Aorta (tissue), 5 donors: ENCODE measurements around the gene DIP2B. TPM values are rescaled to one million over a fixed set of nuclear protein-coding genes. Genes with fewer than 3 reads are reported as not detected.
"Not testable (repeated sequence)": the region's sequence is repeated elsewhere in the genome, so short reads cannot be mapped to it uniquely, and the experiment has no call there.

Source experiments
- ATAC-seq: fragments of 200-7000 bp; cut with Tn5 transposase; one replicate; pipeline ENCODE4 v1.9.1; 2022; ENCODE audit warnings: moderate library complexity; ENCODE audit not compliant: low FRiP score
- DNase-seq, 2 donors: peaks; one replicate each; pipeline ENCODE4 v3.0.0-alpha.2; 2020
- H3K27ac ChIP-seq, 2 donors: one replicate each; pipeline ENCODE4 v1.5.1; 2013; ENCODE audit warnings: low read length in 2 of 2, mild to moderate bottlenecking in 2 of 2, moderate library complexity in 2 of 2, control low read depth in 1 of 2, inconsistent platforms in 1 of 2, low read depth in 1 of 2
- H3K27me3 ChIP-seq, 2 donors: one replicate each; pipeline ENCODE4 v1.6.1; 2013; ENCODE audit warnings: control low read depth in 1 of 2, low read length in 1 of 2, mild to moderate bottlenecking in 1 of 2, moderate library complexity in 1 of 2; ENCODE audit not compliant: insufficient read depth in 2 of 2, control insufficient read depth in 1 of 2
- H3K36me3 ChIP-seq, 2 donors: one replicate each; pipeline ENCODE4 v1.6.1; 2013; ENCODE audit warnings: control low read depth in 1 of 2, low read length in 1 of 2, mild to moderate bottlenecking in 1 of 2; ENCODE audit not compliant: insufficient read depth in 2 of 2, control insufficient read depth in 1 of 2
- H3K4me1 ChIP-seq, 2 donors: one replicate each; pipeline ENCODE4 v1.6.1; 2013; ENCODE audit warnings: low read length in 2 of 2, control low read depth in 1 of 2, mild to moderate bottlenecking in 1 of 2, moderate library complexity in 1 of 2; ENCODE audit not compliant: insufficient read depth in 2 of 2, control insufficient read depth in 1 of 2
- H3K4me3 ChIP-seq, 2 donors: one replicate each; pipeline ENCODE4 v1.5.1; 2013; ENCODE audit warnings: low read length in 2 of 2, control low read depth in 1 of 2, mild to moderate bottlenecking in 1 of 2
- H3K9me3 ChIP-seq: one replicate; pipeline ENCODE4 v1.6.1; 2013; ENCODE audit warnings: mild to moderate bottlenecking, low read length; ENCODE audit not compliant: control insufficient read depth
- WGBS, 2 donors: extraction: QIAGEN DNeasy Blood & Tissue Kit; methylation state at CpG; one replicate each; pipeline ENCODE4 v1.1.7; 2013; 5-methylcytosine and 5-hydroxymethylcytosine counted together
- intact Hi-C, 2 donors: fragments of 100-400 bp; cut with DNase I; formaldehyde crosslinking; loops; one replicate each; pipeline versions ENCODE4 v1.14.2 to v1.15.0; 2022
- polyA plus RNA-seq, 2 donors: library from polyadenylated mRNA; stranded (reverse); fragments of 200-250 nt; gene quantifications; one replicate each; pipeline ENCODE4 v1.2.3, GENCODE V29; 2013
- total RNA-seq, 2 donors: library from RNA; stranded (reverse); fragmentation: NEBNext Ultra II Directional; extraction: Animal tissue kit (Norgen Biotek cat#: 25700); gene quantifications; one replicate each; pipeline ENCODE4 v1.2.1, GENCODE V29; 2021
- donor health status: healthy with polysubstance abuse.
- donor health status: Bipolar disorder and iron deficiency.
- donor health status: DM: no; HTN: no; CAD: no.
- donor health status: DM: no; HTN: no; CAD: no.
- donor health status: DM: yes; HTN: yes; CAD: no.

Gene DIP2B
- total and polyA plus RNA-seq, 4 donors = 2.9 to 25.0 (median 10.2) TPM

DNA sequence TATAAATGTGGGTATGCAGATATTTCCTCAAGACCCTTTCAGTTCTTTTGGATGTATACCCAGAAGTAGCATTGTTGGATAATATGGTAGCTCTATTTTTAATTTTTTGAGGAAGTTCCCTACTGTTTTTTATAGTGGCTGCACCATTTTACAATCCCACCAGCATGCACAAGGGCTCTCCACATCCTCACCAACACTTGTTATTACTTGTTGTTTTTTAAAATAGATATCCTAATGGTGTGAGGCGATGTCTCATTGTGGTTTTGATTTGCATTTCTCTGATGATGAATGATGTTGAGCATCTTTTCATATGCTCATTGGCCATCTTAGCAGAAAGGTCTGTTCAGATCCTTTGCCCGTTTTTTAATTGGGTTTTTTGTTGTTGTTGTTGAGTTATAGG, 47.1 kb downstream of the DIP2B start:
- WGBS, 2 donors = 96 to 98% methylated on average over 2 of the region's 2 CpGs
- no peaks in the 10 kb centered on the region for H3K27me3 ChIP-seq
- H3K4me3 ChIP-seq = no peak overlapping the region
- no peaks in the 10 kb centered on the region for H3K9me3 ChIP-seq
- H3K27ac ChIP-seq = no peak overlapping the region
- no peaks in the 10 kb centered on the region for H3K4me1 ChIP-seq
- ATAC-seq = no peak
- DNase-seq = no peak
- intact Hi-C loops = no loop called here
- no peaks in the 10 kb centered on the region for H3K36me3 ChIP-seq

DNA sequence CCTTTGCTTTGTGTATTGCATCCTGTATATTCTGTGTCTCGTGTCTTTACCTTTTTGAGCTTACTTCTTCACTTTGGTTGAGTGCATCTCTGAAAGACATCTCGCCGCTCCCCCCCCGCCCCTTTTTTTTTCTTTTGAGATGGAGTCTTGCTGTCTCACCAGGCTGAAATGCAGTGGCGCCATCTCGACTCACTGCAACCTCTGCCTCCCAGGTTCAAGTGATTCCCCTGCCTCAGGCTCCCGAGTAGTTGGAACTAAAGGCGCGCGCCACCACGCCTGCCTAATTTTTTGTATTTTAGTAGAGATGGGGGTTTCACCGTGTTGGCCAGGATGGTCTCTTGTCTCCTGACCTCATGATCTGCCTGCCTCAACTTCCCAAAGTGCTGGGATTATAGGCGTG, 49.9 kb downstream of the DIP2B start:
- intact Hi-C loops = no loop called here
- ATAC-seq = no peak

DNA sequence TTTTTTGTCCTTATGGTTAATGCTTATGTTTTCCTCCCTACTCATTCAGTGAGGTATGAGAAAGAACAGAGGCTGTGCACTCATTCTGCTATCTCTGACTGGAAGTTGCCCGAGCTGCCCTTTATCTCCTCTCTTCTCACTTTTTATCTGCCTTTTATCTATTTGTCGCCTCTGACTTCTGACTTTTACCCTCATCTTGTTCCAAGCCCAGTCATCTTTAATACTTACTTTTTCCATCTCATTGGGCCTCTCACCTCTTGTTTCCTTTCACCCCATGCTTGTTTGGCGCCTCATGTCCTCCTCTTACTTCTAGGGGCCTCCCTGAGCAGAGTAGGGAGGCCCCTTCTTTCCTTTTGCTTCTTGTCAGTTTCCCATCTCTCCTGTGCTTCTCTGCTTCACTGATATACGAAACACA, 50.7 kb downstream of the DIP2B start:
- Histone ChIP-seq H3K27me3 (no peaks in the 10 kb centered on the region), H3K9me3 (no peaks in the 10 kb centered on the region), H3K36me3 (no peaks in the 10 kb centered on the region), H3K4me3 (no peak overlapping the region), H3K4me1 (no peaks in the 10 kb centered on the region), H3K27ac (no peak overlapping the region)
- DNase-seq (no peak), ATAC-seq (no peak)
- intact Hi-C loops = no loop called here
- WGBS, 2 donors = 92 to 93% methylated on average over 4 of the region's 4 CpGs

More for the DNA sequence above, 49.9 kb downstream of the DIP2B start:
- Histone ChIP-seq H3K27ac (no peak overlapping the region), H3K9me3 (no peaks in the 10 kb centered on the region), H3K27me3 (no peaks in the 10 kb centered on the region), H3K4me3 (no peak overlapping the region), H3K36me3 (no peaks in the 10 kb centered on the region), H3K4me1 (no peaks in the 10 kb centered on the region)
- 97% methylated on average over 13 of the region's 13 CpGs for WGBS, 2 donors
- no peak for DNase-seq

DNA sequence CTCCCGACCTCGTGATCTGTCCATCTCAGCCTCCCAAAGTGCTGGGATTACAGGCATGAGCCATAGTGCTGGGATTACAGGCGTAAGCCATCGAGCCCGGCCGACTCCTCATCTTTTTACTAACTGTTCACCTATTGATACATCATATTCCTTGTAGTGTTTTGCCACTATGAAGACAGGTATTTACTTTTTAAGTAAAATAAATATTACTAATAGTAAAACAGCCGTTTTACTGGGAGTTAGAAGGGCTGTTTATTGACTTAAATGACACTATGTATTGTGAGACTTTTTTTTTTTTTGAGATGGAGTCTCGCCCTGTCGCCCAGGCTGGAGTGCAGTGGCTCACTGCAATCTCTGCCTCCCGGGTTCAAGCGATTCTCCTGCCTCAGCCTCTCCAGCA, 51.5 kb downstream of the DIP2B start:
- intact Hi-C loops = no loop called here
- Histone ChIP-seq H3K27me3 (no peaks in the 10 kb centered on the region), H3K36me3 (no peaks in the 10 kb centered on the region), H3K9me3 (no peaks in the 10 kb centered on the region), H3K27ac (no peak overlapping the region), H3K4me3 (no peak overlapping the region), H3K4me1 (no peaks in the 10 kb centered on the region)
- DNase-seq (no peak), ATAC-seq (no peak)
- WGBS, 2 donors = 93 to 94% methylated on average over 11 of the region's 11 CpGs

DNA sequence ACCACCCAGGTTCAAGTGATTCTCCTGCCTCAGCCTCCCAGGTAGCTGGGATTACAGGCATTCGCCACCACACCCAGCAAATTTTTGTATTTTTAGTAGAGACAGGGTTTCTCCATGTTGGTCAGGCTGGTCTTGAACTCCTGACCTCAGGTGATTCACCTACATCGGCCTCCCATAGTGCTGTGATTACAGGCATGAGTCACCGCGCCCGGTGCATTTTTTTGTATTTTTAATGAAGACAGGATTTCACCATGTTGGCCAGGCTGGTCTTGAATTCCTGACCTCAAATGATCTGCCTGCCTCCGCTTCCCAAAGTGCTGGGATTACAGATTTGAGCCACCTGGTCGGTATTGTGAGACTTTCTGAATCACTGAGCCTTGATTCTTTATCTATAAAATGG, 52.0 kb downstream of the DIP2B start:
- H3K4me3 ChIP-seq, H3K36me3 ChIP-seq, ATAC-seq, DNase-seq, H3K4me1 ChIP-seq, H3K27me3 ChIP-seq, intact Hi-C loops, H3K27ac ChIP-seq, H3K9me3 ChIP-seq: not testable (repeated sequence)
- 94 to 95% methylated on average over 7 of the region's 7 CpGs for WGBS, 2 donors

DNA sequence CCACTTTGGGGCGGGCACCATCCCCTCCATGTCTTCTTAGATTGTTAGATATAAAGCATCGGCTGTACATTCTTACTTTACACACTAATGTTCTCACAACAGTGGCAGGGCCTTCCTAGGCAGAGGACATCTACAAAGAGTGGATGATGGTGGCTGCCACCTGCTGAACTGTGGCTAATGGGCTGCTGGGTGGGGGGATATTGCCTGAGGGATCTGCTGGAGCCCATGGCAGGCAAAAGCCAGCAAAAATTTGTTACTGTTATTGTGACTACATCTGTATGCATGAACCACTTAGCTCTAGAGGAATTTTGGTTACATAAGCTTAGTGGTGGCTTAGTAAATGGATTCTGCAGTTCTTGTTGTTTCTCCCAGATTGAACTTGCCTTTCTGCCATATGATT, 52.6 kb downstream of the DIP2B start:
- no peak for ATAC-seq
- Histone ChIP-seq H3K4me1 (no peaks in the 10 kb centered on the region), H3K36me3 (no peaks in the 10 kb centered on the region), H3K27ac (no peak overlapping the region), H3K27me3 (no peaks in the 10 kb centered on the region), H3K9me3 (no peaks in the 10 kb centered on the region), H3K4me3 (no peak overlapping the region)
- DNase-seq = no peak
- WGBS, 2 donors = 97 to 98% methylated on average over 2 of the region's 2 CpGs
- intact Hi-C loops = no loop called here

DNA sequence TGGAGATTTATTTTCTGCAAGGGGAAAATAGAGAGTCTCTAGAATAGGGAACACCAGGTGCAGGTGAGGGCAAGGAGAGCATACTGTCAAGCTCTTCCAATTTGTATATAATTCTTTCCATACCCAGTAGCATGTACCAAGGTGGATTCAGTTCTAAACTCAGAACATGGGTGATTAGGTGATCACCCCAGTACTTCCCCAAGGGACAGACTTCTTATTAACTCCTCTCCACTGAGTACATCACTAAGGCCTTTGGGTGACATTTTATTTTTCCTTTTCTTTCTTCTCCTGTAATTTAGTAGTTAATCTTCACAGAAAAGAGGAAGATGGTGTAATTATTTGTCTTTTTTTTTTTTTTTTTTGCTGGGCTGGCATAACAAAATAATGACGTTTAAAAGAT, 54.2 kb downstream of the DIP2B start:
- ATAC-seq (no peak), DNase-seq (no peak)
- WGBS, 2 donors = 0 to 4% methylated on average over 1 of the region's 1 CpG
- H3K4me1 ChIP-seq = no peaks in the 10 kb centered on the region
- no peak overlapping the region for H3K4me3 ChIP-seq
- intact Hi-C loops = no loop called here
- H3K27ac ChIP-seq = no peak overlapping the region
- no peaks in the 10 kb centered on the region for H3K27me3 ChIP-seq
- H3K36me3 ChIP-seq = no peaks in the 10 kb centered on the region
- no peaks in the 10 kb centered on the region for H3K9me3 ChIP-seq

DNA sequence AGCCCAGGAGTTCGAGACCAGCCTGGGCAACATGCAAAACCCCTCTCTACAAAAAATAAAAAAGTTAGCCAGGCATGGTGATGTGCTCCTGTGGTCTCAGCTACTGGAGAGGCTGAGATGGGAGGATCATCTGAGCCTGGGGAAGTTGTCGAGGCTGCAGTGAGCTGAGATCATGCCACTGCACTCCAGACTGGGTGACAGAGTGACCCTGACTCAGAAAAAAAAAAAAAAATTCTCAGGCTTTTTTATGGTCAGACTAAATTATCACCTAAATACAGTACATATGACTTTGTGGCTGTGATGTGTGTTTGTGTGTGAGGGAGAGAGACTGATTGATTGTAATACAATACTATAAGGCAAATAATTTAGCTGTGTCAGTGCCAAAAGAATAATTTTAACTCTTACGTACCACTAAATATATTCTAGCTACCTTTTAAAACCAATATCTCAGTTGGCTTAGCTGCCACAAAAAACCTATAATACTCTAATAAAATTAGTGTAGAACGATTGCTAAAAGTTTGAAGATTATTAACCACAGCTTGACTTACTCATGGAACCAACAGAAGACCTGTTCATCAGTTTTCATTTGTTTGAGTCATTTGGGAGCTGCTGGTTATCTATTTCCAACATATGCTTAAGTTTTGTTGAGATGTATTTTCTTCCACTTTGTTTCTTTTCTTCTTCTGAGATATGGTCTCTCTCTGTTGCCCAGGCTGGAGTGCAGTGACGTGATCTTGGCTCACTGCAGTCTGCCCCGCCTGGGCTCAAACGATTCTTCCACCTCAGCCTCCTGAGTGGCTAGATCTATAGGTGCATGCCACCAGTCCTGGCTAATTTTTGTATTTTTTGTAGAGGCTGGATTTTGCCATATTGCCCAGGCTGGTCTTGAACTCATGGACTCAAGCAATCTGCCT, 58.0 kb downstream of the DIP2B start:
- intact Hi-C loops = no loop called here
- H3K4me1 ChIP-seq = no peaks in the 10 kb centered on the region
- H3K9me3 ChIP-seq = no peaks in the 10 kb centered on the region
- no peaks in the 10 kb centered on the region for H3K27me3 ChIP-seq
- no peak for DNase-seq
- WGBS, 2 donors = 85 to 88% methylated on average over 7 of the region's 7 CpGs
- ATAC-seq = no peak
- no peak overlapping the region for H3K4me3 ChIP-seq
- H3K27ac ChIP-seq = no peak overlapping the region
- no peaks in the 10 kb centered on the region for H3K36me3 ChIP-seq

DNA sequence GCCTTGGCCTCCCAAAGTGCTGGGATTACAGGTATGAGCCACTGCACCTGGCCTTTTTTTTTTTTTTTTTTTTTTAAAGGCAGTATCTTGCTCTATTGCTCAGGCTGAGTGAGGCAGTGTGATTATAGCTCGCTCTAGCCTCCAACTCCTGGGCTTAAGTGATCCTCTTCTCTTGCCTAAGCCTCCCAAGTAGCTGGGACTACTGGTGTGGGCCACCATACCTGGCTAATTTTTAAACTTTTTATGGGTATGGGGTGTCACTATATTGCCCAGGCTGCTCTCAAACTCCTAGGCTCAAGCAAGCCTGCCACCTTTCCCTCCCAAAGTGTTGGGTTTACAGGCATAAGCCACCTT, 58.6 kb downstream of the DIP2B start:
- Histone ChIP-seq H3K27ac (no peak overlapping the region), H3K4me1 (no peaks in the 10 kb centered on the region), H3K9me3 (no peaks in the 10 kb centered on the region), H3K27me3 (no peaks in the 10 kb centered on the region), H3K4me3 (no peak overlapping the region), H3K36me3 (no peaks in the 10 kb centered on the region)
- WGBS, 2 donors = 90 to 98% methylated on average over 1 of the region's 1 CpG
- DNase-seq = no peak
- no peak for ATAC-seq
- intact Hi-C loops = no loop called here
